NCI-H2081 treated with DMSO at 0.1 percent for 48 hours (cell line): Measurements from ENCODE around the gene L1TD1.
"Not testable (repeated sequence)": the region's sequence is repeated elsewhere in the genome, so short reads cannot be mapped to it uniquely, and the experiment has no call there.

Experiments used
- DNase-seq: peaks from one replicate; lab custom pipeline; 2025; lab: John Stamatoyannopoulos, UW

The L1TD1 gene

GRCh38 chr1:62234688-62235087 is 40.0 kb downstream of the L1TD1 start:
- DNase-seq: no peak

GRCh38 chr1:62235576-62235975 is 40.9 kb downstream of the L1TD1 start:
- DNase-seq: no peak

- no peak for DNase-seq
Measured at GRCh38 chr1:62237361-62237760, 42.7 kb downstream of the L1TD1 start.

- no peak for DNase-seq
Measured at GRCh38 chr1:62237950-62238374, 43.3 kb downstream of the L1TD1 start.

GRCh38 chr1:62238507-62238906 is 43.9 kb downstream of the L1TD1 start:
- DNase-seq: no peak

- DNase-seq: not testable (repeated sequence)
Measured at GRCh38 chr1:62239652-62240403, 45.2 kb downstream of the L1TD1 start.

GRCh38 chr1:62240651-62241370 is 46.2 kb downstream of the L1TD1 start:
- no peak for DNase-seq

- no peak for DNase-seq
Measured at GRCh38 chr1:62241371-62242131, 46.9 kb downstream of the L1TD1 start.

GRCh38 chr1:62244380-62244779 is 49.7 kb downstream of the L1TD1 start:
- DNase-seq: not testable (repeated sequence)

GRCh38 chr1:62245201-62245600 is 50.6 kb downstream of the L1TD1 start:
- DNase-seq: no peak

- no peak for DNase-seq
Measured at GRCh38 chr1:62247391-62248168, 52.9 kb downstream of the L1TD1 start.

- no peak for DNase-seq
Measured at GRCh38 chr1:62250126-62250726, 55.6 kb downstream of the L1TD1 start.

GRCh38 chr1:62259551-62259950 is 64.9 kb downstream of the L1TD1 start:
- DNase-seq: no peak

- DNase-seq: no peak
Measured at GRCh38 chr1:62260688-62261087, 66.0 kb downstream of the L1TD1 start.
